GM23338 (cell line): ENCODE results near the gene ZDHHC3. TPM values are rescaled to one million over a fixed set of nuclear protein-coding genes. Genes with fewer than 3 reads are reported as not detected.

Experiments
- ATAC-seq: fragments of 200-7000 bp; cut with Tn5 transposase; 3 replicates; pipeline ENCODE4 v1.9.1; 2020
- DNase-seq: peaks from one replicate; pipeline ENCODE4 v3.0.0-alpha.2; 2015; ENCODE audit warnings: low spot score
- H2AFZ ChIP-seq: fragments of 200-600 bp; sonication (generic); 2 replicates; pipeline ENCODE4 v1.8.0; 2016; ENCODE audit warnings: antibody characterized with exemption, mild to moderate bottlenecking, moderate library complexity
- H3F3A ChIP-seq: fragments of 200-600 bp; sonication (generic); replicated peaks from 2 replicates; pipeline ENCODE4 v1.8.0; 2017; ENCODE audit warnings: antibody characterized with exemption, mixed run types, low read depth
- H3K27ac ChIP-seq: fragments of 200-600 bp; sonication (generic); 2 replicates; pipeline ENCODE4 v1.6.1; 2016; ENCODE audit warnings: low read depth
- H3K27me3 ChIP-seq: fragments of 200-600 bp; sonication (generic); 2 replicates; pipeline ENCODE4 v1.8.0; 2016; ENCODE audit warnings: mild to moderate bottlenecking, mixed run types, moderate library complexity; ENCODE audit not compliant: insufficient read depth
- H3K36me3 ChIP-seq: fragments of 200-600 bp; sonication (generic); 2 replicates; pipeline ENCODE4 v1.8.0; 2016; ENCODE audit warnings: mild to moderate bottlenecking; ENCODE audit not compliant: insufficient read depth
- H3K4me1 ChIP-seq: fragments of 200-600 bp; sonication (generic); 2 replicates; pipeline ENCODE4 v1.8.0; 2016; ENCODE audit warnings: mild to moderate bottlenecking, moderate library complexity; ENCODE audit not compliant: insufficient read depth
- H3K4me2 ChIP-seq: fragments of 200-600 bp; sonication (generic); 2 replicates; pipeline ENCODE4 v1.7.1; 2017; ENCODE audit warnings: mixed run types
- H3K4me3 ChIP-seq: fragments of 200-600 bp; sonication (generic); 2 replicates; pipeline ENCODE4 v1.6.1; 2016; ENCODE audit warnings: mixed run types
- H3K79me2 ChIP-seq: fragments of 200-600 bp; sonication (generic); replicated peaks from 2 replicates; pipeline ENCODE4 v1.8.0; 2017; ENCODE audit warnings: mild to moderate bottlenecking; ENCODE audit not compliant: insufficient read depth
- H3K9me2 ChIP-seq: fragments of 200-600 bp; sonication (generic); 2 replicates; pipeline ENCODE4 v1.8.0; 2017; ENCODE audit not compliant: insufficient read depth
- H4K20me1 ChIP-seq: fragments of 200-600 bp; sonication (generic); replicated peaks from 2 replicates; pipeline ENCODE4 v1.8.0; 2017; ENCODE audit warnings: mild to moderate bottlenecking; ENCODE audit not compliant: insufficient read depth
- H3K27ac Mint-ChIP-seq: 2 replicates; pipeline ENCODE4 v1.8.0; 2020; ENCODE audit warnings: inconsistent platforms, mild to moderate bottlenecking, moderate library complexity, mixed read lengths
- H3K27me3 Mint-ChIP-seq: 3 replicates; pipeline ENCODE4 v1.8.0; 2022; ENCODE audit warnings: low read depth, mild to moderate bottlenecking, moderate library complexity, mixed read lengths, inconsistent platforms; ENCODE audit not compliant: insufficient read depth, poor library complexity
- H3K36me3 Mint-ChIP-seq: 3 replicates; pipeline ENCODE4 v1.8.0; 2021; ENCODE audit warnings: low read depth, mild to moderate bottlenecking, inconsistent platforms, moderate library complexity, mixed read lengths
- H3K4me1 Mint-ChIP-seq: 3 replicates; pipeline ENCODE4 v1.8.0; 2020; ENCODE audit warnings: mild to moderate bottlenecking, inconsistent platforms, mixed read lengths
- H3K4me3 Mint-ChIP-seq: 3 replicates; pipeline ENCODE4 v1.8.0; 2021; ENCODE audit warnings: moderate library complexity, mild to moderate bottlenecking, inconsistent platforms, mixed read lengths
- H3K9me3 Mint-ChIP-seq: 3 replicates; pipeline ENCODE4 v1.8.0; 2020; ENCODE audit warnings: moderate library complexity, mild to moderate bottlenecking, inconsistent platforms, mixed read lengths
- CREB1 ChIP-seq: fragments of 250-450 bp; sonication (Bioruptor Pico); IDR thresholded peaks from 2 replicates; pipeline ENCODE4 v1.5.0; 2020; ENCODE audit warnings: low read depth, mild to moderate bottlenecking, moderate library complexity
- JUNB ChIP-seq: IDR thresholded peaks from one replicate; pipeline ENCODE4 v1.6.1; 2016; ENCODE audit warnings: antibody characterized with exemption; ENCODE audit not compliant: unreplicated experiment
- NANOG ChIP-seq: IDR thresholded peaks from 2 replicates; pipeline ENCODE4 v1.6.1; 2016; ENCODE audit warnings: antibody characterized with exemption, borderline replicate concordance
- POLR2AphosphoS5 ChIP-seq: IDR thresholded peaks from 2 replicates; pipeline ENCODE4 v1.6.1; 2016; ENCODE audit warnings: antibody characterized with exemption, low read depth
- REST ChIP-seq: IDR thresholded peaks from one replicate; pipeline ENCODE4 v1.6.1; 2018; ENCODE audit warnings: antibody characterized with exemption; ENCODE audit not compliant: unreplicated experiment
- STAT1 ChIP-seq: IDR thresholded peaks from one replicate; pipeline ENCODE4 v1.6.1; 2016; ENCODE audit warnings: antibody characterized with exemption; ENCODE audit not compliant: unreplicated experiment
- ZNF114 ChIP-seq: fragments of 250-450 bp; sonication (Bioruptor Pico); IDR thresholded peaks from 2 replicates; pipeline ENCODE4 v1.5.0; 2020; ENCODE audit warnings: mild to moderate bottlenecking, moderate library complexity
- polyA plus RNA-seq: library from polyadenylated mRNA; unstranded; fragments of >200 nt; fragmentation: Nextera tagmentation; extraction: Ambion mirVana; gene quantifications from 2 replicates; pipeline ENCODE4 v1.2.1, GENCODE V29; 2016
- total RNA-seq: library from RNA; depleted of rRNA; stranded (reverse); fragments of >200 nt; shearing (Covaris generic); gene quantifications from 2 replicates; pipeline ENCODE4 v1.2.3, GENCODE V29; 2014
- TF ChIP-seq, protein P1 (sequence below): IDR thresholded peaks from 2 replicates; pipeline ENCODE4 v1.6.1; 2016; ENCODE audit warnings: antibody characterized with exemption
- TF ChIP-seq, protein P2 (sequence below): fragments of 250-450 bp; sonication (Bioruptor Pico); IDR thresholded peaks from 2 replicates; pipeline ENCODE4 v1.5.0; 2020; ENCODE audit warnings: mild to moderate bottlenecking, moderate library complexity

The ZDHHC3 gene
- total and polyA plus RNA-seq, 2 experiments from 2014 or later = 28.9 to 84.2 TPM

GRCh38 chr3:45008117-45008516 is 32.1 kb upstream of the ZDHHC3 start:
- Histone ChIP-seq H3K27me3 (no peaks in the 10 kb centered on the region), H3K27ac (no peak overlapping the region), H3K4me1 (no peaks in the 10 kb centered on the region), H3K9me2 (no peaks in the 10 kb centered on the region), H2AFZ (no peak overlapping the region), H3K79me2 (no peaks in the 10 kb centered on the region; the same call in 1 of the 2 replicates), H3F3A (no peaks in the 10 kb centered on the region), H3K36me3 (peaks cover 34% of the 10 kb centered on the region), H4K20me1 (peaks cover 5% of the 10 kb centered on the region; the same call in 1 of the 2 replicates), H3K4me2 (no peak overlapping the region), H3K4me3 (no peak overlapping the region)
- Mint-ChIP-seq H3K36me3 (peaks cover 74% of the 10 kb centered on the region), H3K4me3 (no peak overlapping the region), H3K9me3 (peaks cover 10% of the 10 kb centered on the region), H3K4me1 (no peaks in the 10 kb centered on the region), H3K27ac (no peak overlapping the region), H3K27me3 (peaks cover 1% of the 10 kb centered on the region)
- ATAC-seq (no peak), DNase-seq (no peak)
- TF ChIP-seq CREB1 (CRISPR knock-in tag) (no peak), POLR2AphosphoS5 (no peak), REST (no peak), ZNF114 (CRISPR knock-in tag) (no peak), STAT1 (no peak), JUNB (no peak), NANOG (no peak)
- TF ChIP-seq, protein P1, sequence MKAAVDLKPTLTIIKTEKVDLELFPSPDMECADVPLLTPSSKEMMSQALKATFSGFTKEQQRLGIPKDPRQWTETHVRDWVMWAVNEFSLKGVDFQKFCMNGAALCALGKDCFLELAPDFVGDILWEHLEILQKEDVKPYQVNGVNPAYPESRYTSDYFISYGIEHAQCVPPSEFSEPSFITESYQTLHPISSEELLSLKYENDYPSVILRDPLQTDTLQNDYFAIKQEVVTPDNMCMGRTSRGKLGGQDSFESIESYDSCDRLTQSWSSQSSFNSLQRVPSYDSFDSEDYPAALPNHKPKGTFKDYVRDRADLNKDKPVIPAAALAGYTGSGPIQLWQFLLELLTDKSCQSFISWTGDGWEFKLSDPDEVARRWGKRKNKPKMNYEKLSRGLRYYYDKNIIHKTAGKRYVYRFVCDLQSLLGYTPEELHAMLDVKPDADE = no peak
- TF ChIP-seq, protein P2, sequence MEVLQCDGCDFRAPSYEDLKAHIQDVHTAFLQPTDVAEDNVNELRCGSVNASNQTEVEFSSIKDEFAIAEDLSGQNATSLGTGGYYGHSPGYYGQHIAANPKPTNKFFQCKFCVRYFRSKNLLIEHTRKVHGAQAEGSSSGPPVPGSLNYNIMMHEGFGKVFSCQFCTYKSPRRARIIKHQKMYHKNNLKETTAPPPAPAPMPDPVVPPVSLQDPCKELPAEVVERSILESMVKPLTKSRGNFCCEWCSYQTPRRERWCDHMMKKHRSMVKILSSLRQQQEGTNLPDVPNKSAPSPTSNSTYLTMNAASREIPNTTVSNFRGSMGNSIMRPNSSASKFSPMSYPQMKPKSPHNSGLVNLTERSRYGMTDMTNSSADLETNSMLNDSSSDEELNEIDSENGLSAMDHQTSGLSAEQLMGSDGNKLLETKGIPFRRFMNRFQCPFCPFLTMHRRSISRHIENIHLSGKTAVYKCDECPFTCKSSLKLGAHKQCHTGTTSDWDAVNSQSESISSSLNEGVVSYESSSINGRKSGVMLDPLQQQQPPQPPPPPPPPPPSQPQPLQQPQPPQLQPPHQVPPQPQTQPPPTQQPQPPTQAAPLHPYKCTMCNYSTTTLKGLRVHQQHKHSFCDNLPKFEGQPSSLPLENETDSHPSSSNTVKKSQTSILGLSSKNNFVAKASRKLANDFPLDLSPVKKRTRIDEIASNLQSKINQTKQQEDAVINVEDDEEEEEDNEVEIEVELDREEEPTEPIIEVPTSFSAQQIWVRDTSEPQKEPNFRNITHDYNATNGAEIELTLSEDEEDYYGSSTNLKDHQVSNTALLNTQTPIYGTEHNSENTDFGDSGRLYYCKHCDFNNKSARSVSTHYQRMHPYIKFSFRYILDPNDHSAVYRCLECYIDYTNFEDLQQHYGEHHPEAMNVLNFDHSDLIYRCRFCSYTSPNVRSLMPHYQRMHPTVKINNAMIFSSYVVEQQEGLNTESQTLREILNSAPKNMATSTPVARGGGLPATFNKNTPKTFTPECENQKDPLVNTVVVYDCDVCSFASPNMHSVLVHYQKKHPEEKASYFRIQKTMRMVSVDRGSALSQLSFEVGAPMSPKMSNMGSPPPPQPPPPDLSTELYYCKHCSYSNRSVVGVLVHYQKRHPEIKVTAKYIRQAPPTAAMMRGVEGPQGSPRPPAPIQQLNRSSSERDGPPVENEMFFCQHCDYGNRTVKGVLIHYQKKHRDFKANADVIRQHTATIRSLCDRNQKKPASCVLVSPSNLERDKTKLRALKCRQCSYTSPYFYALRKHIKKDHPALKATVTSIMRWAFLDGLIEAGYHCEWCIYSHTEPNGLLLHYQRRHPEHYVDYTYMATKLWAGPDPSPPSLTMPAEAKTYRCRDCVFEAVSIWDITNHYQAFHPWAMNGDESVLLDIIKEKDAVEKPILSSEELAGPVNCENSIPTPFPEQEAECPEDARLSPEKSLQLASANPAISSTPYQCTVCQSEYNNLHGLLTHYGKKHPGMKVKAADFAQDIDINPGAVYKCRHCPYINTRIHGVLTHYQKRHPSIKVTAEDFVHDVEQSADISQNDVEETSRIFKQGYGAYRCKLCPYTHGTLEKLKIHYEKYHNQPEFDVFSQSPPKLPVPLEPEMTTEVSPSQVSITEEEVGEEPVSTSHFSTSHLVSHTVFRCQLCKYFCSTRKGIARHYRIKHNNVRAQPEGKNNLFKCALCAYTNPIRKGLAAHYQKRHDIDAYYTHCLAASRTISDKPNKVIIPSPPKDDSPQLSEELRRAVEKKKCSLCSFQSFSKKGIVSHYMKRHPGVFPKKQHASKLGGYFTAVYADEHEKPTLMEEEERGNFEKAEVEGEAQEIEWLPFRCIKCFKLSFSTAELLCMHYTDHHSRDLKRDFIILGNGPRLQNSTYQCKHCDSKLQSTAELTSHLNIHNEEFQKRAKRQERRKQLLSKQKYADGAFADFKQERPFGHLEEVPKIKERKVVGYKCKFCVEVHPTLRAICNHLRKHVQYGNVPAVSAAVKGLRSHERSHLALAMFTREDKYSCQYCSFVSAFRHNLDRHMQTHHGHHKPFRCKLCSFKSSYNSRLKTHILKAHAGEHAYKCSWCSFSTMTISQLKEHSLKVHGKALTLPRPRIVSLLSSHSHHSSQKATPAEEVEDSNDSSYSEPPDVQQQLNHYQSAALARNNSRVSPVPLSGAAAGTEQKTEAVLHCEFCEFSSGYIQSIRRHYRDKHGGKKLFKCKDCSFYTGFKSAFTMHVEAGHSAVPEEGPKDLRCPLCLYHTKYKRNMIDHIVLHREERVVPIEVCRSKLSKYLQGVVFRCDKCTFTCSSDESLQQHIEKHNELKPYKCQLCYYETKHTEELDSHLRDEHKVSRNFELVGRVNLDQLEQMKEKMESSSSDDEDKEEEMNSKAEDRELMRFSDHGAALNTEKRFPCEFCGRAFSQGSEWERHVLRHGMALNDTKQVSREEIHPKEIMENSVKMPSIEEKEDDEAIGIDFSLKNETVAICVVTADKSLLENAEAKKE (CRISPR knock-in tag) = no peak
